CD14-positive monocyte (primary cell): ENCODE data around the gene YPEL4. TPM values are rescaled to one million over a fixed set of nuclear protein-coding genes. Genes with fewer than 3 reads are reported as not detected.

Source experiments
- DNase-seq, 3 donors: peaks; one replicate each; pipeline ENCODE4 v3.0.0-alpha.2; 2011 to 2022
- H2AFZ ChIP-seq: 2 replicates; pipeline ENCODE4 v1.6.0; 2012; ENCODE audit warnings: mild to moderate bottlenecking, low read depth, low read length, inconsistent platforms; ENCODE audit not compliant: insufficient read depth, poor library complexity, severe bottlenecking
- H3K27ac ChIP-seq, 2 donors: 1 replicate in 1 of 2; 2 replicates in 1 of 2; pipeline ENCODE4 v1.5.1; 2012 to 2013; ENCODE audit warnings: low read length in 2 of 2, control low read depth in 1 of 2, inconsistent platforms in 1 of 2, low read depth in 1 of 2, mild to moderate bottlenecking in 1 of 2
- H3K27me3 ChIP-seq, 2 donors: one replicate each; pipeline versions ENCODE4 v1.6.0 to v1.6.1; 2011 to 2013; ENCODE audit warnings: low read length in 2 of 2; ENCODE audit not compliant: control insufficient read depth in 2 of 2, insufficient read depth in 2 of 2
- H3K36me3 ChIP-seq, 2 donors: replicated peaks in 1 of 2; 1 replicate in 1 of 2; 2 replicates in 1 of 2; pipeline versions ENCODE4 v1.5.1 to v1.6.1; 2012 to 2013; ENCODE audit warnings: low read length in 2 of 2, control low read depth in 1 of 2, inconsistent platforms in 1 of 2, mild to moderate bottlenecking in 1 of 2; ENCODE audit not compliant: insufficient read depth in 2 of 2, control insufficient read depth in 1 of 2
- H3K4me1 ChIP-seq, 2 donors: 1 replicate in 1 of 2; 2 replicates in 1 of 2; pipeline versions ENCODE4 v1.5.1 to v1.6.1; 2012 to 2013; ENCODE audit warnings: low read length in 2 of 2, control low read depth in 1 of 2, inconsistent platforms in 1 of 2, mild to moderate bottlenecking in 1 of 2, moderate library complexity in 1 of 2; ENCODE audit not compliant: insufficient read depth in 2 of 2, control insufficient read depth in 1 of 2
- H3K4me2 ChIP-seq: replicated peaks from 2 replicates; pipeline ENCODE3; 2012; ENCODE audit warnings: low read length, moderate library complexity, mild to moderate bottlenecking; ENCODE audit not compliant: poor library complexity, severe bottlenecking; ENCODE audit errors: extremely low read depth
- H3K4me3 ChIP-seq, 3 experiments: fragments of 200-600 bp in 1 of 3; sonication (generic) in 1 of 3; replicated peaks in 1 of 3; 1 replicate in 2 of 3; 2 replicates in 1 of 3; pipeline ENCODE4 v1.5.1; 2011 to 2013; ENCODE audit warnings: low read length in 3 of 3, mild to moderate bottlenecking in 3 of 3, control low read depth in 2 of 3, low read depth in 2 of 3, inconsistent platforms in 1 of 3, moderate library complexity in 1 of 3
- H3K79me2 ChIP-seq: 2 replicates; pipeline ENCODE4 v1.6.0; 2012; ENCODE audit warnings: mild to moderate bottlenecking, control low read depth, inconsistent platforms, low read length, moderate library complexity; ENCODE audit not compliant: insufficient read depth
- H3K9ac ChIP-seq: 2 replicates; pipeline ENCODE4 v1.6.0; 2017; ENCODE audit warnings: low read length, mild to moderate bottlenecking; ENCODE audit not compliant: insufficient read depth, poor library complexity, severe bottlenecking
- H3K9me3 ChIP-seq, 2 donors: replicated peaks in 1 of 2; 1 replicate in 1 of 2; 2 replicates in 1 of 2; pipeline versions ENCODE4 v1.5.1 to v1.6.1; 2012 to 2013; ENCODE audit warnings: low read length in 2 of 2, control low read depth in 1 of 2; ENCODE audit not compliant: control insufficient read depth in 1 of 2, insufficient read depth in 1 of 2
- H4K20me1 ChIP-seq: 2 replicates; pipeline ENCODE4 v1.6.0; 2012; ENCODE audit warnings: mild to moderate bottlenecking, low read length, control low read depth, moderate library complexity; ENCODE audit not compliant: insufficient read depth
- H3K27ac Mint-ChIP-seq, 7 donors: one replicate each; pipeline ENCODE4 v1.8.0; 2020; ENCODE audit warnings: mild to moderate bottlenecking in 7 of 7, mixed read lengths in 7 of 7, moderate library complexity in 6 of 7, inconsistent platforms in 2 of 7
- H3K27me3 Mint-ChIP-seq, 3 donors: one replicate each; pipeline ENCODE4 v1.8.0; 2021 to 2022; ENCODE audit warnings: low read depth in 3 of 3, mild to moderate bottlenecking in 3 of 3, mixed read lengths in 3 of 3, moderate library complexity in 3 of 3, inconsistent platforms in 1 of 3
- H3K36me3 Mint-ChIP-seq, 2 donors: one replicate each; pipeline ENCODE4 v1.8.0; 2020; ENCODE audit warnings: mixed read lengths in 2 of 2, inconsistent platforms in 1 of 2, mild to moderate bottlenecking in 1 of 2
- H3K4me1 Mint-ChIP-seq: one replicate; pipeline ENCODE4 v1.8.0; 2020; ENCODE audit warnings: mild to moderate bottlenecking, mixed read lengths
- H3K4me3 Mint-ChIP-seq, 2 donors: one replicate each; pipeline ENCODE4 v1.8.0; 2020; ENCODE audit warnings: mild to moderate bottlenecking in 2 of 2, mixed read lengths in 2 of 2, moderate library complexity in 1 of 2
- H3K9me3 Mint-ChIP-seq, 7 donors: one replicate each; pipeline ENCODE4 v1.8.0; 2020 to 2022; ENCODE audit warnings: mixed read lengths in 7 of 7, mild to moderate bottlenecking in 6 of 7, moderate library complexity in 6 of 7, inconsistent platforms in 2 of 7
- CTCF ChIP-seq: fragments of 200-600 bp; IDR thresholded peaks from one replicate; pipeline ENCODE4 v1.8.0; 2022; ENCODE audit warnings: antibody characterized with exemption, mild to moderate bottlenecking
- WGBS: methylation state at CpG from one replicate; pipeline ENCODE4 v1.1.5; 2013; ENCODE audit warnings: missing lambda C conversion rate; ENCODE audit not compliant: insufficient coverage; 5-methylcytosine and 5-hydroxymethylcytosine counted together
- intact Hi-C, 2 donors: fragments of 100-400 bp; cut with micrococcal nuclease; formaldehyde crosslinking; loops; one replicate each; pipeline versions ENCODE4 v1.15.0 to v1.15.1; 2023
- polyA plus RNA-seq, 3 donors: library from polyadenylated mRNA; depleted of rRNA in 1 of 3; unstranded in 2 of 3; stranded (reverse) in 1 of 3; fragments of 300-500 nt in 2 of 3; fragments of >200 nt in 1 of 3; fragmentation: Illumina TruSeq in 2 of 3; gene quantifications; 1 replicate in 2 of 3; 2 replicates in 1 of 3; pipeline ENCODE4 v1.2.3, GENCODE V29; 2012 to 2021

YPEL4 gene
- polyA plus RNA-seq, 3 donors = 0.36 to 0.56 TPM; not detected in 1

DNA sequence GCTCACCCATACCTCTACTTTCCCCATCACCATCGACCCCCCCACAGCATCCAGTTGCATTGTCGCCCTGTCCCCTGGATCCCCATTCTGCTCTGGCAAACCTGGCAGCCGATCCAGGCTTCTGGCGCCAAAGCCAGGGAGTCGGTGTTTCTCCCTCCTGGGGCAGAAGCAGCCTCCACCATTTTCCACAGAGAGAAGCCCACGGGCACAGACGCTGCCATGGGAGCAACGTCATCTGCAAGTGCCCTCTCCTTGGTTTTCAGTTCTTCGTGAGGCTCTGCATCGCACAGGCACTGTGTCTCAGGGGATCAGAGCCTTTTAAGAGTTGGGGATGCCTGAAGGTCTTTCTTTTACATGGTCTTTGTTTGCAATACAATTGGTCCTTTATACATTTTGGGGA, 2.3 kb downstream of the YPEL4 start:
- no peak overlapping the region for H3K27ac ChIP-seq
- intact Hi-C loops = loop anchor here (2.0 to 10.0 kb wide), 3 partner anchors 81 to 293 kb away; partner anchors contain the start of gene UBE2L6 (in 1 of the 2)
- Mint-ChIP-seq H3K4me1 (peaks cover 67% of the 10 kb centered on the region), H3K36me3 (peaks cover 0 to 23% of the 10 kb centered on the region in 2 donors), H3K9me3 (peaks cover 0 to 20% (median 17%) of the 10 kb centered on the region in 7 donors), H3K27ac (peak overlapping the region in 3 of 7 donors; percentile 17 to 46 (median 36)), H3K27me3 (peaks cover 57 to 69% (median 61%) of the 10 kb centered on the region in 3 donors), H3K4me3 (peak overlapping the region in 1 of 2 donors; percentile 91)
- no peak overlapping the region for H3K9ac ChIP-seq
- no peaks in the 10 kb centered on the region for H3K79me2 ChIP-seq
- no peaks in the 10 kb centered on the region for H4K20me1 ChIP-seq
- H3K4me2 ChIP-seq = no peak overlapping the region
- peaks cover 42 to 46% of the 10 kb centered on the region in 2 donors for H3K27me3 ChIP-seq
- peaks cover 45% of the 10 kb centered on the region in 2 donors for H3K4me1 ChIP-seq
- no peak overlapping the region for H2AFZ ChIP-seq
- H3K4me3 ChIP-seq = no peak overlapping the region
- H3K36me3 ChIP-seq = no peaks in the 10 kb centered on the region
- TF ChIP-seq CTCF = no peak
- H3K9me3 ChIP-seq = peaks cover 3 to 17% of the 10 kb centered on the region in 2 donors
- no peak for DNase-seq
- 3% methylated on average over 10 of the region's 10 CpGs for WGBS

- no peak overlapping the region for H3K27ac ChIP-seq
- H3K4me3 ChIP-seq = no peak overlapping the region
- H3K4me2 ChIP-seq = no peak overlapping the region
- DNase-seq = no peak
- H3K4me1 ChIP-seq = peaks cover 43% of the 10 kb centered on the region in 2 donors
- intact Hi-C loops = loop anchor here (2.0 to 10.0 kb wide), 3 partner anchors 80 to 292 kb away; partner anchors contain the start of gene UBE2L6 (in 1 of the 2)
- peaks cover 42 to 46% of the 10 kb centered on the region in 2 donors for H3K27me3 ChIP-seq
- peaks cover 3 to 17% of the 10 kb centered on the region in 2 donors for H3K9me3 ChIP-seq
- H3K27ac Mint-ChIP-seq = peak overlapping the region in 3 of 7 donors; percentile 18 to 46 (median 42)
- H3K9ac ChIP-seq = no peak overlapping the region
- no peaks in the 10 kb centered on the region for H3K79me2 ChIP-seq
- H3K27me3 Mint-ChIP-seq = peaks cover 58 to 69% (median 61%) of the 10 kb centered on the region in 3 donors
- peaks cover 0 to 20% (median 17%) of the 10 kb centered on the region in 7 donors for H3K9me3 Mint-ChIP-seq
- TF ChIP-seq CTCF = no peak
- no peaks in the 10 kb centered on the region for H3K36me3 ChIP-seq
- H2AFZ ChIP-seq = peak overlapping the region; percentile 1
- H3K36me3 Mint-ChIP-seq = peaks cover 0 to 23% of the 10 kb centered on the region in 2 donors
- H3K4me3 Mint-ChIP-seq = peak overlapping the region; percentile 56 to 91
- peaks cover 62% of the 10 kb centered on the region for H3K4me1 Mint-ChIP-seq
- 5% methylated on average over 22 of the region's 23 CpGs for WGBS
- H4K20me1 ChIP-seq = no peaks in the 10 kb centered on the region
Observed at GRCh38 chr11:57646799-57647303, 2.9 kb downstream of the YPEL4 start.
